Stimulated activated memory B cell treated with anti-CD40 and anti-IgM and Interleukin-4, amounts not matched to agents 10 μg/mL and 1 μg/mL and 100 μg/mL, for 72 hours (primary cell): Measurements from ENCODE around the gene ARHGAP25.
A peak's percentile ranks its signal among the peaks of the same experiment; 100 is the strongest.

Experiments
- ATAC-seq: fragments of 150-1000 bp; cut with Tn5 transposase; 2 replicates; pipeline ENCODE4 v1.10.0; 2021
- H3K27ac Mint-ChIP-seq: one replicate; pipeline ENCODE4 v1.8.0; 2022; ENCODE audit warnings: mild to moderate bottlenecking, mixed read lengths
- H3K27me3 Mint-ChIP-seq: one replicate; pipeline ENCODE4 v1.8.0; 2022; ENCODE audit warnings: mixed read lengths
- H3K36me3 Mint-ChIP-seq: one replicate; pipeline ENCODE4 v1.8.0; 2022; ENCODE audit warnings: mixed read lengths
- H3K4me1 Mint-ChIP-seq: one replicate; pipeline ENCODE4 v1.8.0; 2022; ENCODE audit warnings: mixed read lengths
- H3K4me3 Mint-ChIP-seq: one replicate; pipeline ENCODE4 v1.8.0; 2022; ENCODE audit warnings: mild to moderate bottlenecking, moderate library complexity, mixed read lengths
- H3K9me3 Mint-ChIP-seq: one replicate; pipeline ENCODE4 v1.8.0; 2022; ENCODE audit warnings: mixed read lengths

Gene ARHGAP25

DNA sequence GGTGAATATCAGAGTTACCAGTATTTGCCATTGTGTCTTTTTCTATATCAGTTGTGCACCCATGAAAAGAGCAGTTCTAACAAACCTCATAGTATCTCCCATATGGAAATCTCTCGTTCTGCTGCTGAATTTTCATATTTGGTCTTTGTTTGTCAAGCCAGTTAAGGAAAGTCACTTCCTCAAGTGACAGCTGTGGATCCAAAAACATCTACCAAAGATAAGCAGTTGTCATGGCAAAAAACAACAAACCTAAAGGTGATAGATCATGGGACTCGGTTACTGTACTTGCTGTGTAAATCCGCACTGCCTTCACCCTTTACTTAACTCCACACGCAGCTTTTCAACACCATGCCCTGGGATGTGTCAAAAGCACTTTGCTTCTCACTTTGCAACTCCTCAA, 119.3 kb downstream of the ARHGAP25 start:
- Mint-ChIP-seq H3K4me1 (peaks cover 24% of the 10 kb centered on the region), H3K27me3 (no peaks in the 10 kb centered on the region), H3K4me3 (no peak overlapping the region), H3K9me3 (no peaks in the 10 kb centered on the region), H3K27ac (no peak overlapping the region), H3K36me3 (no peaks in the 10 kb centered on the region)
- no peak for ATAC-seq

DNA sequence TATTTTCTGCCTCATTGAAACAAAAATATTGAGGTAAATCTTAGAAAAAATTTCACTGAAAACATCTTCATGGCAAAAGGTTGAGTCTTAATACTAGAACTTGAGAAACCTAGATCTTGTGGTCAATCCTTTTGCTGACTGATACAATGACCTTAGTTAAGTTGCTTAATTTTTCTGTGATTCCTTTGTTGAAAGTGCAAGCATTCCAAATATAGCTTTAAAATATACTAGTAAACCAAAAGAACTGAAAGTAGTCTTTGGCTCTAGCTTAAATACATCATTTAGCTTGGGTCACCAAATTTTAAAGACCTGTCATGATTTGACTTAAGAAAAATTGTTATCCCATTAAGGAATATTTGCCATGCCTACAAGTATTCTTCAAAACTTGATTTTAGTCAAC, 119.9 kb downstream of the ARHGAP25 start:
- H3K36me3 Mint-ChIP-seq, result no peaks in the 10 kb centered on the region
- no peak overlapping the region for H3K27ac Mint-ChIP-seq
- no peaks in the 10 kb centered on the region for H3K27me3 Mint-ChIP-seq
- no peaks in the 10 kb centered on the region for H3K9me3 Mint-ChIP-seq
- peaks cover 24% of the 10 kb centered on the region for H3K4me1 Mint-ChIP-seq
- no peak for ATAC-seq
- H3K4me3 Mint-ChIP-seq, result no peak overlapping the region

DNA sequence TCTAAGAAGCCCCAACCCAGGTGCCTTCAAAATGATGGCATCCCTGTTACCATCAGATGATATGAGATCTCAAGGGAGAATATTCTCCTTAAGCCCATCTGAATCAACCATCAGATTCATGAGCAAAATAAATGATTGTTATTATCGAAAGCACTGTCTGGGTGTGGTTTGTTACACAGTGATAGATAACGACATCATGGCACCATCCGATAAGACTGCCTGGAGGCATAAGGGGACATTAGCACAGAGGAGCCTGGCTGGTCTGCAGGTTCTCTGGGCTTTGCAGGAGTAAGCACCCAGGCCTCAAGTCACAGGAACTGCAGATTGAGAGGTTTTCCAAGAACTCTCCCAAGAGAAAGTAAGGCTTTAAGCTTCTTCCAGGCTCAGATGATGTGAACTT, 120.9 kb downstream of the ARHGAP25 start:
- Mint-ChIP-seq H3K27ac (no peak overlapping the region), H3K4me3 (no peak overlapping the region), H3K9me3 (no peaks in the 10 kb centered on the region), H3K27me3 (no peaks in the 10 kb centered on the region), H3K4me1 (peaks cover 24% of the 10 kb centered on the region), H3K36me3 (no peaks in the 10 kb centered on the region)
- no peak for ATAC-seq

DNA sequence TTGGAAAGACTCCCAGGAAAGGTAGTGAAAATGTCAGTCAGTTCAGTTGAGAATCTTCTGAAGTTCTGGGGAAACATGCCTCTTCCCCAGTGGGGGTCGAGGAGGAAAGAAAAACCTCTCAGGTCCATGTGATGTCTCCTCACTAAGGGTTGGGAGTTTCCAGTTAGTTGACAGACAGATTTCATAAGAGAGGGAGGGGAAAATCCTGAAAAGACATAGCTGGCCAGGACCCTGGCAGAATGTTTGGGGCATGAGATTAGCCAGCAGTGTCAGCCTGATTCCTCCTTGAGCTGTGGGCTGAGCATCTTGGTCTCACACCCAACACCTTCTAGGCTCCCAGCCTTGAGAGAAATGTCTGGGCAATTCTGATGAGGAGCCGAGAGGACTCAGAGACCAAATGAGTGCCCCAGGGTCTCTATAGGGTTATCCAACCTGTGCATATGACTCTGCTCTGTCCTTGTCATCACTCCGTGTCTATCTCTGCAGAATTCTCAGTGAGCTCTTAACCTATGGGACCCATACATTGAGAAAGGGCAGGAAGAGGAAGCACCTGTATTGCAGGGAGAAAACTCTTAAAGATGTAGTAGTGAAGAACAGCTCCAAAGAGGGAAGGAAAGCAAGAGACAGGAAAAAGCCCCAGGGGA, 122.7 kb downstream of the ARHGAP25 start:
- H3K4me1 Mint-ChIP-seq, result peaks cover 24% of the 10 kb centered on the region
- H3K4me3 Mint-ChIP-seq, result peak overlapping the region; percentile 6
- H3K9me3 Mint-ChIP-seq, result no peaks in the 10 kb centered on the region
- no peaks in the 10 kb centered on the region for H3K36me3 Mint-ChIP-seq
- peak; percentile 64 for ATAC-seq
- H3K27ac Mint-ChIP-seq, result peak overlapping the region; percentile 62
- H3K27me3 Mint-ChIP-seq, result no peaks in the 10 kb centered on the region

DNA sequence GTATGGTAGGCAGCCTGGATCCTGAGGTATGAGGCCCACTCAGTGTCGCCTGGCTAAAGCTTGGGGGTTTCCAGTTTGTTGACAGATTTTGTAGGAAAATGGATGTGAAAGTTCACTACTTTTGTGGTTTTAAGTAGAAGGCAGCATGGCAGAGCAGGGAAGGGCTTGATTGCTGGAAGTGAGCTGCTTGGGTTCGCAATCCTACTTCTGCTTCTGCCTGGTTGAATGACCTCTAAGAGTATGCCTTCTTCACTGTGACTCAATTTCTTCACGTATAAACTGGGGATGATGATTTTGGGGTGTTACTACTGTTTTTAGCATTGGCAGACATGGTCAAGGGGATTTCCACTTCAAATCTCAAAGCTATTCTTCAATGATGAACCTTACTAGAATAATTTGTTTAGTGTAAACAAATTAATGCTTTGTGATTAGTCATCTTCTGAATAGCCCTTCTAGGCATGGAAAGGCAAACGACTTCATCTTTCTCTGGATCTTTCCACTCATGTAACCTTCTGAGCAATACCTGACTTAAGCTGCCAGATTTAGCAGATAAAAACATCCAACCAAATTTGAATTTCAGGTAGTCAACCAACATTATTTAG, 123.3 kb downstream of the ARHGAP25 start:
- H3K27me3 Mint-ChIP-seq, result no peaks in the 10 kb centered on the region
- no peak overlapping the region for H3K4me3 Mint-ChIP-seq
- peak; percentile 96 for ATAC-seq
- H3K36me3 Mint-ChIP-seq, result no peaks in the 10 kb centered on the region
- H3K27ac Mint-ChIP-seq, result peak overlapping the region; percentile 62
- peaks cover 24% of the 10 kb centered on the region for H3K4me1 Mint-ChIP-seq
- no peaks in the 10 kb centered on the region for H3K9me3 Mint-ChIP-seq

DNA sequence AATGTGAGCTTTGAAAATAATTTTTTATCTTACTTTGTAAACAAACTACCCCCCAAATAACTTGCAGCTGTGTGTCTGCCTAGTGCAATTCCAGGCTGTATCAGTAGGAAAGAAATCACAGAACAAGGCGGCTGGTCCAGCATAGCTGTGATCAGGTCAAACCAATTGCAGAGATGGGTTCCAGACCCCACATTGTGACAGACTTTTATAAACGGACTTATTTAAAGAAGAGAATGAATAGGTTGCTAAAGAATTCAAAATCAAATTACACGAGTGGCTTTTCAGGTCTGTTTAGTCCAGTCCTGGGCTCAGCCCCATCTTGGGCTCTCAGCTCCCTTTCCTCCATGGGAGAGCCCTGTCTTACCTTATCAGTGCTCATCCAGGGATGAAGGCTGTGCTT, 125.5 kb downstream of the ARHGAP25 start:
- H3K9me3 Mint-ChIP-seq, result no peaks in the 10 kb centered on the region
- H3K27me3 Mint-ChIP-seq, result no peaks in the 10 kb centered on the region
- no peak overlapping the region for H3K27ac Mint-ChIP-seq
- no peaks in the 10 kb centered on the region for H3K36me3 Mint-ChIP-seq
- ATAC-seq, result no peak
- H3K4me1 Mint-ChIP-seq, result peaks cover 24% of the 10 kb centered on the region
- no peak overlapping the region for H3K4me3 Mint-ChIP-seq

DNA sequence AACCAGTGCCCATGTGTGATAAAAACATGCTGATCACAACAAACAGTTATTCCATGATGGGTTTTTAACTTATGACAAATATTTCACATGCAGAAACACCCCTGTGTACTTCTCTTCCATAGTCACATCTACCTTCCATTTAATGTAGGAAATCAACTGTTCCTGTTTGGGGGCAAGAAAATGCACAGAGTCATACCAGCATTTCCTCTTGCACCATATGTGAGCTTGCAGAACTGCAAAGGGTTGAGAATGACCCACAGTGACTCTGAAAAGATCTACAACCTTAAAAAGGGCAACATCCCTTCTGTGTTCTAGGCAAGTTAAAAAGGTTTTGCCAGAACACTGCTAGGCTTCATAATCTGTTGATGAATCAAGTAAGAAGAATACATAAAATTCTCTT, 126.7 kb downstream of the ARHGAP25 start:
- Mint-ChIP-seq H3K27ac (no peak overlapping the region), H3K36me3 (no peaks in the 10 kb centered on the region), H3K27me3 (no peaks in the 10 kb centered on the region), H3K4me3 (no peak overlapping the region), H3K9me3 (no peaks in the 10 kb centered on the region), H3K4me1 (peaks cover 24% of the 10 kb centered on the region)
- ATAC-seq, result no peak

DNA sequence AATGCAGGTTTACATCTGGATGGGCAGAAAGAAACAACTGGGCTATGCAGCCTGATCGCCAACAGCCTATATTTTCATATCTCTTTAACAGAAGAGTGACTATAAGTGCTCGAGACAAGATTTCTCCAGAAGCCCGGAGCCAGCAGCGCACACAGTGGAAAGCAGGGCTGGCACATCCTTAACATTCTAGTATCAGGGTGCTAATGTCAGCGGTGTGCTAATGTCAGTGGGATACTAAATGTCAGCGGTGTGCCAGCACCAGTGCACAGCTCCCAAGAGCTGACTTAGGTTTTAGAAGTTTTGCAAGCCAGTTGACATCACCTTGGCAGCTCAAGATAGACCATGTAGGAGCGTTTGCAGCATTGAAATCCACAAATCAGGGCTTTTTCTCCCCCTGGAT, 128.3 kb downstream of the ARHGAP25 start:
- H3K4me1 Mint-ChIP-seq, result peaks cover 9% of the 10 kb centered on the region
- no peak overlapping the region for H3K27ac Mint-ChIP-seq
- H3K27me3 Mint-ChIP-seq, result no peaks in the 10 kb centered on the region
- no peak overlapping the region for H3K4me3 Mint-ChIP-seq
- no peak for ATAC-seq
- H3K36me3 Mint-ChIP-seq, result no peaks in the 10 kb centered on the region
- H3K9me3 Mint-ChIP-seq, result no peaks in the 10 kb centered on the region

DNA sequence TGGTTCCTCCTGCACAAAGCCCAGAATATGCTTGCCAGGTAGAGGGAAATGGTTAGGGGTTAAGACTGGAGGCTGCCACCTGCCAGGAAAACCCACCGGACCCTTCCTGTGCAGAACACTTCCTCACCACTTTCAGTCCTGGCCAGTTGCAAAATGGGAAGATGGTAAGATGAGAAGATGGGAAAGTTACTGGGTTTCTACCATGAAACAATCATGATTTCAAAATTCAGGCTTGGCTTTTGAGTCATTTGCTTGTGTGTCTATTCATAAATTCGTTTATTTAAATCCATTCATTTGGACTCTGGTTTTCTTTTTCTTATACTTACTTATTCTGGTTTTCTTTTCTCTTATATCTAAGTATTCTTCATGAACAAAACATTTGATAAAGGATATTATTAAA, 129.4 kb downstream of the ARHGAP25 start:
- no peak for ATAC-seq
- peak overlapping the region; percentile 23 for H3K27ac Mint-ChIP-seq
- no peaks in the 10 kb centered on the region for H3K27me3 Mint-ChIP-seq
- no peaks in the 10 kb centered on the region for H3K4me1 Mint-ChIP-seq
- H3K9me3 Mint-ChIP-seq, result no peaks in the 10 kb centered on the region
- no peak overlapping the region for H3K4me3 Mint-ChIP-seq
- H3K36me3 Mint-ChIP-seq, result no peaks in the 10 kb centered on the region

DNA sequence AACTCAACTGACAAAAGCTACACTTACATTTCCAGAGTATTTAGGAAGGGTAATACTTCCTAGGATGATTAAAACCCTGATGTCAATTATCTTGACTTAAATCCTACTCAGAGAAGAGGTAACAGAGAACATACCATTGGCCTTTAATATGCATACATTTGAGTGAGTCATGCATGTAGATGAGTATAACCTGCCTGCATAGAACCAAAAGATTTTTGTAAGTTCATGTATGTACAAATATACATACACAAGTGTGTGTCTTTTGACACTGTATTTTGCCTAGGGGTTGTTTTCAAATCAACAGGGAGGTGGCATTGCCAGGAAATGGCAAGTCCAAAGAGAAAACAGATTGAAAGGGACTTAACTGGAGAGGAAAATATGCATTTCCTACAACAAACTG, 130.5 kb downstream of the ARHGAP25 start:
- no peak for ATAC-seq
- H3K4me1 Mint-ChIP-seq, result no peaks in the 10 kb centered on the region

DNA sequence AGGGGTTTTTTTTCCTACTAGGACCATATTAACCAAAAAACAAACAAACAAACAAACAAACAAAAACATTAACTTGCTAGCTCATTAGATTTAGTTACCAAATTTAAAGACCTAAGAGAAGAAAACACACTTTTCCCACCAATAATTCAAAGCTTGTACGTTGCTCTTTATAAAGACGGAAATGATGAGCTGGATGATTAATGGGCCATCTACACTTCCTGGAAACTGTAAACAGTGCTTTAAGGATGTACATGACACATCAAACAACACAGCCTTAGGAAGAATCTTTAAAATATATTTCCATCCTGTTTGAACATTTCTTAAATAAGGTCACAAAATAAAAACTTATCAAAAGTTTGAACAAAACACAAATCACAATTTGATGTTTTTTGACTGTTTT, 135.6 kb downstream of the ARHGAP25 start:
- Mint-ChIP-seq H3K4me1 (no peaks in the 10 kb centered on the region), H3K27me3 (no peaks in the 10 kb centered on the region), H3K27ac (no peak overlapping the region), H3K9me3 (no peaks in the 10 kb centered on the region), H3K4me3 (no peak overlapping the region), H3K36me3 (no peaks in the 10 kb centered on the region)
- no peak for ATAC-seq

More for the DNA sequence above, 130.5 kb downstream of the ARHGAP25 start:
- peak overlapping the region; percentile 23 for H3K27ac Mint-ChIP-seq
- H3K4me3 Mint-ChIP-seq, result no peak overlapping the region
- H3K27me3 Mint-ChIP-seq, result no peaks in the 10 kb centered on the region
- H3K9me3 Mint-ChIP-seq, result no peaks in the 10 kb centered on the region
- no peaks in the 10 kb centered on the region for H3K36me3 Mint-ChIP-seq

DNA sequence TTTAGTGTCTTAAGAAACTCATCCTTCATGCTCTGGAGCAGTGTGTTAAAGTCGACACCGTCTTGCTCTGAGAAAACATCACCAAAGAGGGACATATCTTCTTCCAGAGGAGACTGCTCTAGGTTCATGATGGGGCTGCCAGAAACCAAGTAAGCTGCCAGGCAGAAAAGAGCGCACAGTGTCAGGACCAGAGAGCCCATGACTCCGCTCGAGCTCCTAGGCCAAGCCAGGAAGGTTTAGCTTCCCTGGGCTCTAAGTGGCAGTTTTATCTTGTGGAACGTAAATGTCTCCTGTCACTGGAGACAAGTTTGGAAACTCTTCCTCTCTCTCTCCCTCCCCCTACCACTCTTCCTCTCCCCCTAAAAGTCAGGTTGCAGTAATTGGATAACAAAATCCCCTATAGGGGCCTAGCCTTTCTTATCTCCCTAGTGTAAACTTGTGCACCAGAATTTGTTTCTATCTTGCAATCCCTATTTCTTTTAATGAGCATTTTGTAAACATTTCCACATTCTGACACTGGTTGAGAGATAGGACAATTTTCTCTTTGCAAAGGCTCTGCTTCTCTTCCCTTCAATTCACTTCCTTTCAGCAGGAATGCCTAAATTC, 136.7 kb downstream of the ARHGAP25 start, which contains the start of gene BMP10:
Gene BMP10, minus strand, starts transcription at position 239 of the 606 bp plus-strand sequence. Its CDS starts 39 bp downstream, at position 200.
- Mint-ChIP-seq H3K4me3 (no peak within 1 kb of the TSS), H3K27me3 (no peaks in the 10 kb centered on the region), H3K4me1 (no peaks in the 10 kb centered on the region), H3K27ac (no peak within 1 kb of the TSS), H3K36me3 (no peaks in the 10 kb centered on the region), H3K9me3 (no peaks in the 10 kb centered on the region)
- no peak for ATAC-seq
